ENCODE results near the gene UNC79.

UNC79 gene

GRCh38 chr14:93645200-93645599 is 214.5 kb downstream of the UNC79 start:
- Histone ChIP-seq H4K20me1 (ENCODE audit: low read depth, low read length) (no peaks in the 10 kb centered on the region; the same call in 1 of the 2 replicates), H3K9me3 (ENCODE audit: insufficient read depth, low read length) (no peaks in the 10 kb centered on the region), H3K36me3 (ENCODE audit: low read length) (no peaks in the 10 kb centered on the region), H3K27ac (ENCODE audit: low read depth, low read length) (no peak overlapping the region), H3F3A (ENCODE audit: insufficient read depth) (no peaks in the 10 kb centered on the region), H3K9me2 (replicated peaks; ENCODE audit: insufficient read depth, low read length) (no peaks in the 10 kb centered on the region), H2AFZ (ENCODE audit: low read depth, low read length, severe bottlenecking) (no peak overlapping the region), H3K27me3 (ENCODE audit: low read length) (0 out of 2 replicates have a peak, but pooled peaks cover 2% of the 10 kb centered on the region), H3K4me2 (ENCODE audit: low read depth, low read length, poor library complexity, severe bottlenecking) (no peak overlapping the region), H3K9ac (ENCODE audit: low read length) (no peak overlapping the region), H3K4me3 (ENCODE audit: insufficient read depth, low read length, poor library complexity, severe bottlenecking) (no peak overlapping the region), H3K79me2 (ENCODE audit: insufficient read depth, low read length) (no peaks in the 10 kb centered on the region)
- TF ChIP-seq, protein P1, sequence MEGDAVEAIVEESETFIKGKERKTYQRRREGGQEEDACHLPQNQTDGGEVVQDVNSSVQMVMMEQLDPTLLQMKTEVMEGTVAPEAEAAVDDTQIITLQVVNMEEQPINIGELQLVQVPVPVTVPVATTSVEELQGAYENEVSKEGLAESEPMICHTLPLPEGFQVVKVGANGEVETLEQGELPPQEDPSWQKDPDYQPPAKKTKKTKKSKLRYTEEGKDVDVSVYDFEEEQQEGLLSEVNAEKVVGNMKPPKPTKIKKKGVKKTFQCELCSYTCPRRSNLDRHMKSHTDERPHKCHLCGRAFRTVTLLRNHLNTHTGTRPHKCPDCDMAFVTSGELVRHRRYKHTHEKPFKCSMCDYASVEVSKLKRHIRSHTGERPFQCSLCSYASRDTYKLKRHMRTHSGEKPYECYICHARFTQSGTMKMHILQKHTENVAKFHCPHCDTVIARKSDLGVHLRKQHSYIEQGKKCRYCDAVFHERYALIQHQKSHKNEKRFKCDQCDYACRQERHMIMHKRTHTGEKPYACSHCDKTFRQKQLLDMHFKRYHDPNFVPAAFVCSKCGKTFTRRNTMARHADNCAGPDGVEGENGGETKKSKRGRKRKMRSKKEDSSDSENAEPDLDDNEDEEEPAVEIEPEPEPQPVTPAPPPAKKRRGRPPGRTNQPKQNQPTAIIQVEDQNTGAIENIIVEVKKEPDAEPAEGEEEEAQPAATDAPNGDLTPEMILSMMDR (IDR thresholded peaks at IDR 0.05; ENCODE audit: insufficient read depth, low read length, poor library complexity, severe bottlenecking): no peak
- no peak for TF ChIP-seq EZH2phosphoT487 (conservative IDR thresholded peaks at IDR 0.05; ENCODE audit: low read length)

GRCh38 chr14:93648440-93649168 is 217.9 kb downstream of the UNC79 start:
- Histone ChIP-seq H3K9me3 (ENCODE audit: insufficient read depth, low read length) (no peaks in the 10 kb centered on the region), H2AFZ (ENCODE audit: low read depth, low read length, severe bottlenecking) (no peak overlapping the region), H3K27me3 (ENCODE audit: low read length) (0 out of 2 replicates have a peak, but pooled peaks cover 3% of the 10 kb centered on the region), H3K9ac (ENCODE audit: low read length) (no peak overlapping the region), H3K27ac (ENCODE audit: low read depth, low read length) (no peak overlapping the region), H3K4me3 (ENCODE audit: insufficient read depth, low read length, poor library complexity, severe bottlenecking) (no peak overlapping the region), H3K9me2 (replicated peaks; ENCODE audit: insufficient read depth, low read length) (no peaks in the 10 kb centered on the region), H3K36me3 (ENCODE audit: low read length) (no peaks in the 10 kb centered on the region), H3K4me2 (ENCODE audit: low read depth, low read length, poor library complexity, severe bottlenecking) (no peak overlapping the region), H4K20me1 (ENCODE audit: low read depth, low read length) (no peaks in the 10 kb centered on the region; the same call in 1 of the 2 replicates), H3F3A (ENCODE audit: insufficient read depth) (no peaks in the 10 kb centered on the region), H3K79me2 (ENCODE audit: insufficient read depth, low read length) (no peaks in the 10 kb centered on the region)
- no peak for TF ChIP-seq EZH2phosphoT487 (conservative IDR thresholded peaks at IDR 0.05; ENCODE audit: low read length)
- TF ChIP-seq, protein P1 (IDR thresholded peaks at IDR 0.05; ENCODE audit: insufficient read depth, low read length, poor library complexity, severe bottlenecking): no peak

GRCh38 chr14:93654599-93654998 is 223.9 kb downstream of the UNC79 start:
- no peak for TF ChIP-seq EZH2phosphoT487 (conservative IDR thresholded peaks at IDR 0.05; ENCODE audit: low read length)
- Histone ChIP-seq H3K36me3 (ENCODE audit: low read length) (no peaks in the 10 kb centered on the region), H3K9ac (ENCODE audit: low read length) (no peak overlapping the region), H3F3A (ENCODE audit: insufficient read depth) (no peaks in the 10 kb centered on the region), H3K4me3 (ENCODE audit: insufficient read depth, low read length, poor library complexity, severe bottlenecking) (no peak overlapping the region), H4K20me1 (ENCODE audit: low read depth, low read length) (no peaks in the 10 kb centered on the region; the same call in 1 of the 2 replicates), H3K27me3 (ENCODE audit: low read length) (0 out of 2 replicates have a peak, but pooled peaks cover 3% of the 10 kb centered on the region), H2AFZ (ENCODE audit: low read depth, low read length, severe bottlenecking) (no peak overlapping the region), H3K9me3 (ENCODE audit: insufficient read depth, low read length) (no peaks in the 10 kb centered on the region), H3K27ac (ENCODE audit: low read depth, low read length) (no peak overlapping the region), H3K4me2 (ENCODE audit: low read depth, low read length, poor library complexity, severe bottlenecking) (no peak overlapping the region), H3K79me2 (ENCODE audit: insufficient read depth, low read length) (no peaks in the 10 kb centered on the region), H3K9me2 (replicated peaks; ENCODE audit: insufficient read depth, low read length) (no peaks in the 10 kb centered on the region)
